Measurements from ENCODE around the gene KIRREL3.

Gene KIRREL3

GRCh38 chr11:126438691-126439090 lies 561.9 kb downstream of the KIRREL3 start:
- DNase-seq (ENCODE audit: low spot score) = no peak

GRCh38 chr11:126438272-126438671 lies 562.3 kb downstream of the KIRREL3 start:
- no peak for DNase-seq (ENCODE audit: low spot score)

- no peak for DNase-seq (ENCODE audit: low spot score)
Observed at GRCh38 chr11:126437731-126438130, 562.8 kb downstream of the KIRREL3 start.

- DNase-seq (ENCODE audit: low spot score) = no peak
Observed at GRCh38 chr11:126436209-126436755, 564.3 kb downstream of the KIRREL3 start.

GRCh38 chr11:126434950-126435335 lies 565.6 kb downstream of the KIRREL3 start:
- no peak for DNase-seq (ENCODE audit: low spot score)

- DNase-seq (ENCODE audit: low spot score) = no peak
Observed at GRCh38 chr11:126433989-126434949, 566.3 kb downstream of the KIRREL3 start.

DNA sequence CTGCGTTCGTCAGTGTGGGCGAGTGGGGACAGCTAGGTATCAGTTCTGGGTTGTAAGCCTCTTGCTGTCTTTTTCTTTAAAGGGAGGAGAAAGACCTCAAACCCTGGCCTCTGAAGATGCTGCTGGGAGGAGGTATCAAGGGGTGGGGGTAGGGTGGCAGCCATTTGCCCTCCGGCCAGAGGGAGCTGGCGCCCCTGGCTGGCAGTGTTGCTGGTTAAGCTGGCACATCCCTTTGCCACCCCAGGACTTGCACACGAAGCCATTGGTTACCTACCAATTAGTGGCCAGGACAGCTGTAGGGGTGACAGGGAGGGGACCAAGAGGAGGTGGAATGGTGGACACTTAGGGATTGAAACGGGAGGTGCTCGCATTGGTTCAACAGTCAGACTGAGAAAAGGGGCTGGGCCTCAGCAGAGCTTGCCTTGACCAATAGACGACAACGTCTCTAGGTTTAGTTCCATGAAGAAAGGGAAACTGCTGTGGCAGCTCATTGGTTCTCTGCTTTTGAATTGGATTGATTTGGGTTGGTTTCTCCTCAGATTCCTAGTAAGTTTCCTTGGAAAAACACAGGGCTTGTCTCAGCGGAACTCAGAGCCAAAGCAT lies 567.2 kb downstream of the KIRREL3 start:
- no peak for DNase-seq (ENCODE audit: low spot score)

- DNase-seq (ENCODE audit: low spot score) = no peak
Observed at GRCh38 chr11:126432525-126432924, 568.0 kb downstream of the KIRREL3 start.

GRCh38 chr11:126432065-126432461 lies 568.5 kb downstream of the KIRREL3 start:
- DNase-seq (ENCODE audit: low spot score) = no peak

DNA sequence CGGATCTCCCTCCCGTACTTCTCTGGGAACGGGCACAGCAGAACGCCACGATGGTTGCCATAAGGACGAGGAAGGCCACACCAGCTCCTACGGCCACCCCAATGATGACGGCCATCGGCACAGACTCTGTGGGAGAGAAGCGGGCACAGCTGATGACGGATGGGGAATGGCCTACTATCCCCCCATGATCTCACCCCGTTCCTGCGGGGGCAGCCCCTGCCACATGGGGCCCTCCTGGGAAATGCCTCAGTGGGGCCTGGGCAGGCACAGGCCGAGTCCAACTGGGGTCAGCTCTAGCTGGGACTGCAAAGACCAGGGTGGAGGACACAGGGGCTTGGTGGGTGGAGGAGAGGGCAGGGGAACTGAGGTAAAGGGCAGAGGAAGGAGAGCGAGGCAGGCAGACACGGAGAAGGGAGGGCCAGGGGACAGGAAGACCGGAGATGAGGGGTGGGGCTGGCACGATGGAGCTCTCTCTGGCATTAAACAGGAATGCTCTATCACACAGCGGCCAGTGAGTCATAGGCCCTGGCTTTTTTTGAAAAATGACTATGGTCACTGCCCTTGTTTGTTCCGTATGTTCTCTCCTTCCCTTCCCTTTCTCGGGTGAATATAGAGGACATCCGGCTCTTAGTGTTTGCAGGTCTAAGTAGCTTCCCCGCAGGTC lies 569.0 kb downstream of the KIRREL3 start:
- peak; percentile 96 for DNase-seq (ENCODE audit: low spot score)

DNA sequence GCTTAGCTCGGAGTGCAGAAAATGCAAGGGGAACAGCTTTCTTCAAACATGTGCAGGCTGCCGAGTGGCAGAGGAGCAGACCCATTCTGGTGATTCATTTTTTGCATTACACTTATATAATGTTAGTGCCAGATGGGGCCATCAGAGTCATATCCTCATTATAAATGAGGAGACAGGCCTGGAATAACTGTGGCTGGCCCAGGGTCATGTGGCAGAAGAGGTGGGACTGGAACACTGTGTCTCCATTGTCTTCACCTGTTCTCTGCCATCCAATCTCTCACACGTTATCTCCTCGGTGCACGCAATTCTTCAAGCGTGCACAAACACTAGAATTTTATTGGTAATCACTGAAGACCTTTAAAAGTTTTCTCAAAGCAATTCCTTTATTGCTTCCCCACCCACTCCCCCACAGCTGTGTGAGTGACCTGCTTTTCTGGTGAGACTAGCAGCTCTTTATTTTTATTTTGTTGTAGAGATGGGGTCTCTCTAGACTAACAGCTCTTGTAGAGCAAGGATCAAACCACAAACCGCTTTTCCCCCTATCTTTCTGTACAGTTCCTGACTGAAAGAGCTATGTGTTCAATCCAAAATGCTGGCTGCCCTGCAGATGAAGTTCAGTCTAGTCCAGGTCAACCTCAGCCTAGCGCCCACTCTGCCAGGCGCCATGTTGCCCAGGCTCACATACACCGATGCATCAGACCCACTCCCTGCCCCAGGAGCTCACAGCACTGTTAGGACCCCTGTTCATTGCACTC lies 569.8 kb downstream of the KIRREL3 start:
- no peak for DNase-seq (ENCODE audit: low spot score)

GRCh38 chr11:126426820-126427749 lies 573.5 kb downstream of the KIRREL3 start:
- no peak for DNase-seq (ENCODE audit: low spot score)

- DNase-seq (ENCODE audit: low spot score) = no peak
Observed at GRCh38 chr11:126426106-126426505, 574.5 kb downstream of the KIRREL3 start.

DNA sequence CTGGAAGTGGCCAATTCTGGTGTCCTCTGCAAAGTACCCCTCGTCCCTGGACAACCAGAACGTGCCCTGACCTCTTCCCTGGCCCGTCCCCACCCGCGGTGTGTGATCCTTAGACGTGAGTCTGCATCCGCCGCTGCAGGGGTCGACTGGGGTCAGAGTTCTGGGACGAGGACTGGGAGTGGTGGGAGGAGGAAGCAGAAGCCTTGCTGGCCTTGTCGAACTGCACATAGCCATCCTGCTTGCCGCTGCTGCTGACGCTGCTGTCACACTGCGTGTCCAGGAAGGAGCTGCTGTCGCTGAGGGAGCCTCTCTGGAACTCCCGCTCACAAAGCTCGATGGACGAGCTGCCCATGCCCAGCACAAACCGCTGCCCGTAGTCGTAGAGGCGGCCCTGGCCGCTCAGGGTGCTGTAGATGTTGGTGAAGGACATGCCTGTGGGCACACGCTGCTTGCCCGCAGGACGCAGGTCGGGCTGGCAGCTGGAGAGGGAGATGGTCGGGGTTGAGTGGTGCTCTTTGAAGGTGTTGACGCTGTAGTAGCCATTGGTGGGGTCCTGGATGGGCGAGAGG lies 576.0 kb downstream of the KIRREL3 start:
- no peak for DNase-seq (ENCODE audit: low spot score)

GRCh38 chr11:126423743-126424142 lies 576.8 kb downstream of the KIRREL3 start:
- DNase-seq (ENCODE audit: low spot score) = no peak

DNA sequence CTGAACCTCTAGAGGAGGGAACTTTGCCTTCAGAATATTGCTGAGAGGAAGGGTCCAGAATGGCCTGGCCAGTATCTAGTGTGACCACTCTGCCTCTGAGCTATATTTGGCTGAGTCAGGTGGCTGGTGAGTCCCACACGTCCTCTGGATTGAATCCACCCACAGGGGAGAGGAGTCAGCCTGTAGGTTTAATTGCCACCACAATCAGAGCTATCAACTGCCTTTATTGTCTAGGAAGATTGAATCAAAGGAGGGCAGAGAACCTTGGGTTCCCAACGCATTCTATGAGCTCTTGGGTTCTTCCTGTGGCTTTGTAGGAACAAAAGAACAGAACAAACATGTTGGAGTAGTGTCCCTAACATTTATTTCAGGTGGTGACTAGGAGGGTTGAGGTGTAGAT lies 577.4 kb downstream of the KIRREL3 start:
- DNase-seq (ENCODE audit: low spot score) = no peak

DNA sequence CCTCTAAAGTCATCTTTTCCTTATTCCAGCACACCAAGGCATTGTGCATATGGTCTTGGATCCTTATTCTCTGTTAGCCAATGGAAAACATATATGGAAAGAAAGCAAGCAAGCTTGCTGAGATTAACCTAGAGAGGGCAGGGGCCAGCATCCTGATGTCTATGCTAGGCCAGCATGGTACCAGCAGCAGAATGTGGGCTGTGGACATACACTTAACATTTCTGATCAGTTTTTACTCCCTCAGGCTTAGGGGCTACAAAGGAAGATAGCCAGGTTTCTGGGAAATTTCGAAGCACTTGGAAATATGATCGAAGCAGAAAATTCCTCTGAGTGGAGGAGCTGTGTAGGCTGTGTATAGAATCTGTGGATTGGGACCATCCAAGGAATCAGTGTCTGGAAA lies 578.1 kb downstream of the KIRREL3 start:
- DNase-seq (ENCODE audit: low spot score) = no peak

DNA sequence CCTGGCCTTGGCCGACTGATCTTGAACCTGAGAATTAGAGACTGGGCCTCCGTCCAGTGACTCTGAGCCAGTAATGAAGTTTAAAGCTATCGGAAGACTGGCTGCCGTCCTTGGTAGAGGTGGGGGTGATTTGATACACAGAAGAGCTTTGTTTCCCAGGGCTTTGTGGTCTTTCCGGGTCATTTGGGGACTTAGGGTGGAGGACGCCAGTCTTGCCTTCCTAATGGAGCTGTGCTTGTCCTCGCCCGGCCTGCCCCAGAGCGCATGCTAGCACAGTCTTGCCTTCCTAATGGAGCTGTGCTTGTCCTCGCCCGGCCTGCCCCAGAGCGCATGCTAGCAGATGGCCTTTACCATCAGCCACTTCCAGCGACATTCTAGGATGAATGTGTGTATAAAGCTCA lies 579.3 kb downstream of the KIRREL3 start:
- no peak for DNase-seq (ENCODE audit: low spot score)

DNA sequence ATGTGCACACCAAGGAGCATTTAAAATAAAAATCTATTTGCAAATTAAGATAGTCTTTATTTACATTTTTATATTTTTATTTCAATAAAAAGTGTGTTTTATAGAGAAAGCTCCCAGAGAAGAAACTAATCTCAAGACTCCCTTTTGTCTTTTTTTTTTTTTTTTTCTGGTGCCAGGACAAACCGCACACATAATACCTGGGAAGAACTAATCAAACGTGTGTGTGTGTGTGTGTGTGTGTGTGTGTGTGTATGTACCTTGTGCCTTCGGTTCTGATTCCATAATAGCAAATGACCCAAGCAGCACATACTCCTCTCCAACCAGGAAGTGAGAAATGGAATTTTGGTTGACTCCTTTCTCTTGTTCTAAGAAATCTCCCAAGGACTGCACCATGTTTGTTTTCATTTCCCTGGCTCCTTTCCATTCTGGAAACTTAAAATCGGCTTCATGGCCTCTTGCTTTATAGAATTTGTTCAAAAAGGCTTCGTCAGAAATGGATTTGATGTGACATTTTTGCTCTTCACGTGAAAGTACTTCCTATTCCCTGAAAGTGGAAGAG lies 579.8 kb downstream of the KIRREL3 start:
- DNase-seq (ENCODE audit: low spot score) = no peak

All from AG08395 (cell line).